H9 (cell line): ENCODE results near the gene NARS2. TPM values are rescaled to one million over a fixed set of nuclear protein-coding genes. Genes with fewer than 3 reads are reported as not detected.

Source experiments
- DNase-seq: peaks from one replicate; pipeline ENCODE4 v3.0.0-alpha.2; 2017
- H2AFZ ChIP-seq: one replicate; pipeline ENCODE4 v1.6.1; 2013; ENCODE audit warnings: mild to moderate bottlenecking, low read length, control low read depth, moderate library complexity
- H2AK5ac ChIP-seq: 2 replicates; pipeline ENCODE4 v1.6.1; 2013; ENCODE audit warnings: low read length, control low read depth, mixed read lengths; ENCODE audit not compliant: insufficient read length
- H2BK120ac ChIP-seq: one replicate; pipeline ENCODE4 v1.6.1; 2013; ENCODE audit warnings: low read depth, mild to moderate bottlenecking, low read length, control low read depth, inconsistent platforms; ENCODE audit not compliant: poor library complexity, severe bottlenecking
- H2BK12ac ChIP-seq: 2 replicates; pipeline ENCODE4 v1.6.1; 2013; ENCODE audit warnings: low read length, control low read depth, mixed read lengths, low read depth; ENCODE audit not compliant: insufficient read length
- H2BK15ac ChIP-seq: 2 replicates; pipeline ENCODE4 v1.6.1; 2013; ENCODE audit warnings: low read depth, low read length, control low read depth
- H2BK20ac ChIP-seq: one replicate; pipeline ENCODE4 v1.6.1; 2013; ENCODE audit warnings: low read depth, mild to moderate bottlenecking, low read length, control low read depth, inconsistent platforms; ENCODE audit not compliant: poor library complexity, severe bottlenecking
- H2BK5ac ChIP-seq: 2 replicates; pipeline ENCODE4 v1.6.1; 2013; ENCODE audit warnings: low read length, control low read depth, mixed read lengths; ENCODE audit not compliant: insufficient read length
- H3K14ac ChIP-seq: 2 replicates; pipeline ENCODE4 v1.6.1; 2013; ENCODE audit warnings: low read length, control low read depth; ENCODE audit not compliant: insufficient read depth
- H3K18ac ChIP-seq: 2 replicates; pipeline ENCODE4 v1.6.1; 2013; ENCODE audit warnings: low read depth, mild to moderate bottlenecking, mixed read lengths, low read length, control low read depth; ENCODE audit not compliant: insufficient read length
- H3K23ac ChIP-seq: 2 replicates; pipeline ENCODE4 v1.6.1; 2013; ENCODE audit warnings: low read length, control low read depth, mixed read lengths, low read depth; ENCODE audit not compliant: insufficient read length
- H3K23me2 ChIP-seq: 2 replicates; pipeline ENCODE4 v1.6.1; 2013; ENCODE audit warnings: low read depth, mild to moderate bottlenecking, mixed read lengths, low read length, control low read depth; ENCODE audit not compliant: insufficient read length, poor library complexity, severe bottlenecking
- H3K27ac ChIP-seq: 2 replicates; pipeline ENCODE4 v1.5.1; 2013; ENCODE audit warnings: low read length, control low read depth, mixed read lengths, low read depth; ENCODE audit not compliant: insufficient read length
- H3K27me3 ChIP-seq: 2 replicates; pipeline ENCODE4 v1.6.1; 2013; ENCODE audit warnings: low read length, control low read depth, inconsistent platforms; ENCODE audit not compliant: insufficient read depth
- H3K4ac ChIP-seq: 2 replicates; pipeline ENCODE4 v1.6.1; 2013; ENCODE audit warnings: low read depth, mild to moderate bottlenecking, control low read depth, inconsistent platforms, low read length, moderate library complexity
- H3K4me1 ChIP-seq: 2 replicates; pipeline ENCODE4 v1.6.1; 2013; ENCODE audit warnings: low read length, control low read depth, inconsistent platforms; ENCODE audit not compliant: insufficient read depth
- H3K4me2 ChIP-seq: 2 replicates; pipeline ENCODE4 v1.6.1; 2013; ENCODE audit warnings: low read length, control low read depth, mixed read lengths; ENCODE audit not compliant: insufficient read length, insufficient read depth
- H3K56ac ChIP-seq: 2 replicates; pipeline ENCODE4 v1.6.1; 2013; ENCODE audit warnings: low read depth, mild to moderate bottlenecking, mixed read lengths, low read length, control low read depth; ENCODE audit not compliant: insufficient read length
- H3K79me1 ChIP-seq: 2 replicates; pipeline ENCODE4 v1.6.1; 2013; ENCODE audit warnings: low read depth, mild to moderate bottlenecking, moderate library complexity, low read length, control low read depth, inconsistent platforms; ENCODE audit not compliant: insufficient read depth, poor library complexity, severe bottlenecking
- H3K79me2 ChIP-seq: 2 replicates; pipeline ENCODE4 v1.6.1; 2013; ENCODE audit warnings: low read length, control low read depth, inconsistent platforms; ENCODE audit not compliant: insufficient read depth
- H3K9ac ChIP-seq: 2 replicates; pipeline ENCODE4 v1.6.1; 2013; ENCODE audit warnings: low read length, control low read depth, mixed read lengths; ENCODE audit not compliant: insufficient read length; ENCODE audit errors: extremely low read depth
- H3K9me3 ChIP-seq: one replicate; pipeline ENCODE4 v1.6.1; 2013; ENCODE audit warnings: low read depth, low read length, inconsistent platforms; ENCODE audit not compliant: control insufficient read depth
- H3T11ph ChIP-seq: one replicate; pipeline ENCODE4 v1.6.1; 2013; ENCODE audit warnings: mild to moderate bottlenecking, low read length, control low read depth, inconsistent platforms
- H4K20me1 ChIP-seq: one replicate; pipeline ENCODE4 v1.6.1; 2013; ENCODE audit not compliant: control insufficient read depth, insufficient read length, insufficient read depth
- H4K5ac ChIP-seq: 2 replicates; pipeline ENCODE4 v1.6.1; 2013; ENCODE audit warnings: low read depth, mild to moderate bottlenecking, mixed read lengths, low read length, control low read depth; ENCODE audit not compliant: insufficient read length
- H4K8ac ChIP-seq: replicated peaks from 2 replicates; pipeline ENCODE4 v1.6.1; 2013; ENCODE audit warnings: low read length, control low read depth, mixed read lengths, low read depth; ENCODE audit not compliant: insufficient read length
- H4K91ac ChIP-seq: 2 replicates; pipeline ENCODE4 v1.6.1; 2013; ENCODE audit warnings: low read depth, mild to moderate bottlenecking, moderate library complexity, mixed read lengths, low read length, control low read depth; ENCODE audit not compliant: insufficient read length
- H3K27ac Mint-ChIP-seq, 3 experiments: 2 replicates in 2 of 3; 3 replicates in 1 of 3; pipeline ENCODE4 v1.8.0; 2020 to 2021; ENCODE audit warnings: mixed read lengths in 3 of 3, mild to moderate bottlenecking in 1 of 3, moderate library complexity in 1 of 3
- H3K27me3 Mint-ChIP-seq: 2 replicates; pipeline ENCODE4 v1.8.0; 2021; ENCODE audit warnings: low read depth, mild to moderate bottlenecking, moderate library complexity, mixed read lengths
- H3K36me3 Mint-ChIP-seq, 3 experiments: 2 replicates in 2 of 3; 3 replicates in 1 of 3; pipeline ENCODE4 v1.8.0; 2020 to 2021; ENCODE audit warnings: low read depth in 3 of 3, mixed read lengths in 3 of 3; ENCODE audit not compliant: insufficient read depth in 1 of 3
- H3K4me1 Mint-ChIP-seq, 2 experiments: 2 replicates each; pipeline ENCODE4 v1.8.0; 2020; ENCODE audit warnings: mixed read lengths in 2 of 2
- H3K4me3 Mint-ChIP-seq, 2 experiments: 2 replicates in 1 of 2; 3 replicates in 1 of 2; pipeline ENCODE4 v1.8.0; 2020 to 2021; ENCODE audit warnings: mild to moderate bottlenecking in 2 of 2, mixed read lengths in 2 of 2, moderate library complexity in 1 of 2
- H3K9me3 Mint-ChIP-seq, 2 experiments: 2 replicates in 1 of 2; 3 replicates in 1 of 2; pipeline ENCODE4 v1.8.0; 2020; ENCODE audit warnings: mild to moderate bottlenecking in 2 of 2, mixed read lengths in 2 of 2, moderate library complexity in 1 of 2
- CTCF ChIP-seq: fragments of 200-600 bp; sonication (generic); conservative IDR thresholded peaks from 3 replicates; pipeline ENCODE4 v1.8.0; 2021; ENCODE audit warnings: antibody characterized with exemption, mild to moderate bottlenecking
- WGBS: extraction: QIAGEN DNeasy Blood & Tissue Kit; methylation state at CpG from one replicate; pipeline ENCODE4 v1.1.7; 2013; ENCODE audit warnings: missing lambda C conversion rate, low lambda C conversion rate, mixed read lengths; ENCODE audit not compliant: insufficient read length; ENCODE audit errors: extremely low coverage; 5-methylcytosine and 5-hydroxymethylcytosine counted together
- total RNA-seq: library from RNA; stranded (reverse); gene quantifications from 2 replicates; pipeline ENCODE4 v1.2.1, GENCODE V29; 2021

The NARS2 gene
- total RNA-seq, 1 experiment from 2014 or later: 29.7 TPM

- H4K91ac ChIP-seq: no peak overlapping the region
- Mint-ChIP-seq H3K27me3 (no peaks in the 10 kb centered on the region), H3K27ac (peak overlapping the region in 1 of 3 experiments; percentile 65; a peak in 1 of 7 replicates), H3K4me1 (peaks cover 11 to 17% of the 10 kb centered on the region in 2 experiments), H3K36me3 (peaks cover 3 to 13% (median 9%) of the 10 kb centered on the region in 3 experiments; a peak in 6 of 7 replicates), H3K9me3 (peaks cover 0 to 3% of the 10 kb centered on the region in 2 experiments; a peak in 2 of 5 replicates), H3K4me3 (no peak overlapping the region)
- no peak overlapping the region for H2BK20ac ChIP-seq
- H3K56ac ChIP-seq: no peak overlapping the region
- H3T11ph ChIP-seq: no peak overlapping the region
- no peak overlapping the region for H4K8ac ChIP-seq
- no peak overlapping the region for H2BK15ac ChIP-seq
- no peak for DNase-seq
- H3K79me2 ChIP-seq: no peaks in the 10 kb centered on the region
- H2AFZ ChIP-seq: no peak overlapping the region
- TF ChIP-seq CTCF: no peak
- no peak overlapping the region for H3K4me2 ChIP-seq
- WGBS: no CpG with 5 or more reads among the region's 3 CpGs
- H3K9ac ChIP-seq: no peak overlapping the region
- no peaks in the 10 kb centered on the region for H3K27me3 ChIP-seq
- no peak overlapping the region for H3K23ac ChIP-seq
- H3K4ac ChIP-seq: no peak overlapping the region
- no peak overlapping the region for H3K18ac ChIP-seq
- no peaks in the 10 kb centered on the region for H3K9me3 ChIP-seq
- H3K4me1 ChIP-seq: no peaks in the 10 kb centered on the region
- H4K5ac ChIP-seq: no peak overlapping the region
- no peak overlapping the region for H3K14ac ChIP-seq
- H2BK120ac ChIP-seq: no peak overlapping the region
- H2BK5ac ChIP-seq: no peak overlapping the region
- H2AK5ac ChIP-seq: no peak overlapping the region
- H3K23me2 ChIP-seq: no peaks in the 10 kb centered on the region
- H3K79me1 ChIP-seq: no peaks in the 10 kb centered on the region
- no peak overlapping the region for H3K27ac ChIP-seq
- H2BK12ac ChIP-seq: no peak overlapping the region
- H4K20me1 ChIP-seq: no peaks in the 10 kb centered on the region
Observed at GRCh38 chr11:78472382-78472781, 102.3 kb downstream of the NARS2 start.
